ENCODE measurements around the gene MACROD2.

Gene MACROD2

GRCh38 chr20:15625981-15626380, 1630.7 kb downstream of the MACROD2 start:
- CTCF ChIA-PET: no interaction called here
- Mint-ChIP-seq H3K36me3 (no peaks in the 10 kb centered on the region), H3K27me3 (no peaks in the 10 kb centered on the region), H3K27ac (no peak overlapping the region), H3K4me3 (no peak overlapping the region), H3K9me3 (peaks cover 8% of the 10 kb centered on the region), H3K4me1 (no peaks in the 10 kb centered on the region)
- DNase-seq: no peak

DNA sequence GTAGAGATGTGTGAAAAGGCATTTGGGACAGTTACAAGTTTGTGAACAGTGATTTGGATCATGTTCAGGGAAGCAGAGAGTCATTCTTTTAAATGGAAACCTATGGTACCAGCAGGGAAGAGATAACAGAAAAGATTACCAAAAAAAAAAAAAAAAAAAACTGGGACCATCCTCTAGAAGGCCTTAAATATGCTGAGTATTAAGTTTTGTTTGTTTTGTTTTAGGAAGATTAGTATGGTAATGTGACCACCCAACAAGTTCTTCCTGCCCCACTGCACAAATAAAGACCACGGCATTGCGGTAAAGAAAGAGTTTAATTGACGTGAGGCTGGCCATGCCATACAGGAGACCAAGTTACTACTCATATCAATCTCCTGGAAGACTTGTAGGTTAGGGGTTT, 1631.8 kb downstream of the MACROD2 start:
- DNase-seq: no peak
- no peaks in the 10 kb centered on the region for H3K27me3 Mint-ChIP-seq
- H3K36me3 Mint-ChIP-seq: no peaks in the 10 kb centered on the region
- no peak overlapping the region for H3K27ac Mint-ChIP-seq
- no peaks in the 10 kb centered on the region for H3K4me1 Mint-ChIP-seq
- no peak overlapping the region for H3K4me3 Mint-ChIP-seq
- CTCF ChIA-PET: no interaction called here
- peaks cover 8% of the 10 kb centered on the region for H3K9me3 Mint-ChIP-seq

DNA sequence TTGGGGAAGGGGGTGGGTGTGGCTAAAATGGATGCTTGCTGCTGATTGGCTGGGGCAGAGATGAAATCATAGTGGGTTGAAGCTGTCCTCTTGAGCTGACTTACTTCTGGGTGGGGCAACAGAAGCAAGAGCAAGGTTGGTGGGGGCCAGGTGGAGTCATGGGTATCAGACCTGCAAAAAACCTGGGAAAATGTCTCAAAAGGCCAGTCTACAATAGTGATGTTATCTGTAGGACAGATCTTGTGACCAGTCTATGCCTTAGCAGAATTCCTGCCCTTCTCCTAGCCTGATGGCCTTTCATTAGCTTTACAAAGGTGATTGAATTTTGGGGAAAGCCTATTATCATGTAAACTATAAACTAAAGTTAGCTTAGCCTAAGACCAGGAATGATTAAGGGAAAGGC, 1632.2 kb downstream of the MACROD2 start:
- CTCF ChIA-PET: no interaction called here
- Mint-ChIP-seq H3K36me3 (no peaks in the 10 kb centered on the region), H3K4me3 (no peak overlapping the region), H3K27ac (no peak overlapping the region), H3K27me3 (no peaks in the 10 kb centered on the region), H3K4me1 (no peaks in the 10 kb centered on the region), H3K9me3 (peaks cover 8% of the 10 kb centered on the region)
- no peak for DNase-seq

DNA sequence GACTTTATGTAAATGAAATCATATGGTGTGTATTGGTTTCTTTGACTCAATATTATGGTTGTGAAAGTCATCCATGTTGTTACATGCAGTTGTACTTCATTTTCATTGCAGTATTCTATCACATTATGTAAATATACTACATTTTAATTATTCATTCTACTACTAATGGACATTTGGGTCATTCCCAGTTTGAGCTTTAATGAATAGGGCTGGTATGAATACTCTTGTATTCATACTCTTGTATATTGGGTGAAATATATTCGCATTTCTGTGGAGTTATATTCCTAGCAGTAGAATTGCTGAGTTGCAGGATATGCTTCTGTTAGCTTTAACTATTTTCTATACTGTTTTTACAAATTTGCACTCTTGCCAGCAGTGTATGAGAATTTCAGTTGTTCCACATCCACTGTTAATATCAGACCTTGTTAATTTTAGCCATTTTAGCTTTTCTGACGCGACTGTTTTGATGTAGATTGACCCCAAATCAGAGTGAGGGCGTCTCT, 1633.6 kb downstream of the MACROD2 start:
- no peaks in the 10 kb centered on the region for H3K4me1 Mint-ChIP-seq
- H3K4me3 Mint-ChIP-seq: no peak overlapping the region
- DNase-seq: no peak
- no peaks in the 10 kb centered on the region for H3K27me3 Mint-ChIP-seq
- CTCF ChIA-PET: no interaction called here
- H3K9me3 Mint-ChIP-seq: peaks cover 8% of the 10 kb centered on the region
- no peaks in the 10 kb centered on the region for H3K36me3 Mint-ChIP-seq
- H3K27ac Mint-ChIP-seq: no peak overlapping the region

- Mint-ChIP-seq H3K4me1 (no peaks in the 10 kb centered on the region), H3K27ac (no peak overlapping the region), H3K9me3 (peaks cover 4% of the 10 kb centered on the region), H3K27me3 (no peaks in the 10 kb centered on the region), H3K36me3 (no peaks in the 10 kb centered on the region), H3K4me3 (no peak overlapping the region)
- no peak for DNase-seq
- CTCF ChIA-PET: no interaction called here
Observed at GRCh38 chr20:15630360-15630759, 1635.0 kb downstream of the MACROD2 start.

GRCh38 chr20:15632680-15633079, 1637.4 kb downstream of the MACROD2 start:
- no peaks in the 10 kb centered on the region for H3K36me3 Mint-ChIP-seq
- CTCF ChIA-PET: no interaction called here
- H3K4me3 Mint-ChIP-seq: no peak overlapping the region
- DNase-seq: no peak
- H3K27me3 Mint-ChIP-seq: no peaks in the 10 kb centered on the region
- no peaks in the 10 kb centered on the region for H3K4me1 Mint-ChIP-seq
- no peak overlapping the region for H3K27ac Mint-ChIP-seq
- peaks cover 2% of the 10 kb centered on the region for H3K9me3 Mint-ChIP-seq

DNA sequence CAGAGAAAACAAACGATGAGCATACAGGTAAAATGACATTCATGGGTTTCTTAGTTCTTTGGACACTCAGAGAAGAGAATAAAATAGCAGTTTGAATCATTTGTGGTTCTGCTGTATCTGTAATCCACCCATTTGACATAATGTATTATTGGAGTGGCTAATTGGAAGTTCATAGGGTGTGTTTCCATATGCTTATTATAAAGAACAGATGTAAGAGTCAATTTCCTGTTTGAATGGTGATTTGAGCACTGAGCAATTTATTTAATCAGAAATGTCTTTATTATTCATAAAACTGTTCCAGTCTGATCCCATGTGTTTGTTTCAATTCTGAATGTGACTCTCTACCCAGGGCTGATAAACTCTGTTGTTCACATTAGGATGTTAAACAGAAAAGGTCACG, 1638.8 kb downstream of the MACROD2 start:
- Mint-ChIP-seq H3K36me3 (no peaks in the 10 kb centered on the region), H3K4me1 (no peaks in the 10 kb centered on the region), H3K4me3 (no peak overlapping the region), H3K27me3 (no peaks in the 10 kb centered on the region), H3K9me3 (peaks cover 2% of the 10 kb centered on the region), H3K27ac (no peak overlapping the region)
- CTCF ChIA-PET: no interaction called here
- DNase-seq: no peak

DNA sequence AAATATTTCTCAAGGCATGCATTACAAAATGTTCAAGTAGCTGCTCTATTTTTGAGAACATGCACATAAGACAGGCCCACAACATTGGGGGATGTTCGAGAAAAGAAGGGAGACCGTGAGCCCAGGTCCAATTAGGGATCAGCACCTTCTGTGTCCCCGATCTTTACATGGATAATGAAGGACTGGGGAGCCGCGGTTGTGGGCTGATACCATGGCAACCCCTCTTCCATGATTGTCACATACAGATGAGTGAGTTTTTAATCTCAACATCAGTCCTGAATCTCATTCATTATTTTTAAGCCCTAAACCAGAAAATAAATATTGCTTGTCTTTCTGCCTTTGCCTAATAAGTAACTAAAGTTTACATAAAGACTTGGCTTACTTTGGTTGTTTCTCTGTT, 1642.2 kb downstream of the MACROD2 start:
- no peak for DNase-seq
- Mint-ChIP-seq H3K4me3 (no peak overlapping the region), H3K27ac (no peak overlapping the region), H3K27me3 (no peaks in the 10 kb centered on the region), H3K36me3 (no peaks in the 10 kb centered on the region), H3K4me1 (no peaks in the 10 kb centered on the region), H3K9me3 (no peaks in the 10 kb centered on the region)
- CTCF ChIA-PET: interaction anchor here (1.2 kb wide), 1 partner anchor 17 kb away, joined by 4 read pairs; no protein-coding TSS in a partner anchor

GRCh38 chr20:15637950-15638754, 1642.8 kb downstream of the MACROD2 start:
- H3K9me3 Mint-ChIP-seq: peaks cover 3% of the 10 kb centered on the region
- no peak overlapping the region for H3K4me3 Mint-ChIP-seq
- no peaks in the 10 kb centered on the region for H3K4me1 Mint-ChIP-seq
- DNase-seq: no peak
- H3K36me3 Mint-ChIP-seq: no peaks in the 10 kb centered on the region
- CTCF ChIA-PET: interaction anchor here (1.2 kb wide), 1 partner anchor 16 kb away, joined by 4 read pairs; no protein-coding TSS in a partner anchor
- no peaks in the 10 kb centered on the region for H3K27me3 Mint-ChIP-seq
- no peak overlapping the region for H3K27ac Mint-ChIP-seq

GRCh38 chr20:15638816-15639215, 1643.5 kb downstream of the MACROD2 start:
- Mint-ChIP-seq H3K27me3 (no peaks in the 10 kb centered on the region), H3K4me1 (no peaks in the 10 kb centered on the region), H3K36me3 (no peaks in the 10 kb centered on the region), H3K27ac (no peak overlapping the region), H3K9me3 (peaks cover 4% of the 10 kb centered on the region), H3K4me3 (no peak overlapping the region)
- DNase-seq: no peak
- CTCF ChIA-PET: interaction anchor here (1.2 kb wide), 1 partner anchor 15 kb away, joined by 4 read pairs; no protein-coding TSS in a partner anchor

DNA sequence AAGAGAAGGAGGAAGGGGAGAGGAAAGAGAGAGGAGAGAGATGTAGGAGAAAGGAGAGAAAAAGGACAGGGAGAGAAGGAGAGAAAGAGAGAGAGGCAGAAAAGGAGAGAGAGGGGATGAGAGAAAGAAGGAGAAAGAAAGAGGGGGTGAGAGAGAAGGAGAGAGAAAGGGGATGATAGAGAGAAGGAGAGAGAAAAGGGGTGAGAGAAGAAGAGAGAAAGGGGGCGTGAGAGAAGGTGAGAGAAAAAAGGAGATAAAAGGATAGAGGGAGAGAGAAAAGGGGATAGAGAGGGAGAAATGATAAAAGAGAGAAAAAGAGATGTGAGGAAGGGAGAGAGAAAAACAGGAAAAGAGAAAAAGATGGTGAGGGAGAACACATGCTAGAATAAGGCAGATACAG, 1644.5 kb downstream of the MACROD2 start:
- no peaks in the 10 kb centered on the region for H3K36me3 Mint-ChIP-seq
- no peak for DNase-seq
- H3K27me3 Mint-ChIP-seq: no peaks in the 10 kb centered on the region
- H3K9me3 Mint-ChIP-seq: peaks cover 4% of the 10 kb centered on the region
- H3K4me1 Mint-ChIP-seq: no peaks in the 10 kb centered on the region
- no peak overlapping the region for H3K27ac Mint-ChIP-seq
- no peak overlapping the region for H3K4me3 Mint-ChIP-seq
- CTCF ChIA-PET: no interaction called here

DNA sequence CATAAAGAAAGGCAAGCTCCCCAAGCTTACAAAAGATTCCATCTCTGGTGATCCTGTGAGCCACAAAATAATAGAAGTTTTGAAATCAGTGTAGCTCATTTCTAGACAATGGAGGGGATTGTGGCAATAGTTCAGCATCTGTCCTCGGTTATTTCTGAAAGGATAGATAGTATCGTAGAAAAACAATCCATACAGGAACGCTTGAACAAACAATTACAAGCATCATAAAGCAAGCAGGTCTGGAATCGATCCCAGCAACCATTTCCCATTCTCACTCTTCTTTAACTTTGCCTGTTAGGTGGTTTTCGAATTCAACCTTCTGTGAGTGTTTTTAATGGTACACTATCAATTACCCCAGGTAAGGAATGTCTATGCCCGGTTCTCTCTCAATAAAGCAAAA, 1646.8 kb downstream of the MACROD2 start:
- no peak overlapping the region for H3K27ac Mint-ChIP-seq
- no peaks in the 10 kb centered on the region for H3K4me1 Mint-ChIP-seq
- peaks cover 12% of the 10 kb centered on the region for H3K9me3 Mint-ChIP-seq
- DNase-seq: no peak
- CTCF ChIA-PET: no interaction called here
- no peak overlapping the region for H3K4me3 Mint-ChIP-seq
- H3K27me3 Mint-ChIP-seq: no peaks in the 10 kb centered on the region
- no peaks in the 10 kb centered on the region for H3K36me3 Mint-ChIP-seq

- Mint-ChIP-seq H3K9me3 (peaks cover 13% of the 10 kb centered on the region), H3K36me3 (no peaks in the 10 kb centered on the region), H3K27ac (no peak overlapping the region), H3K27me3 (no peaks in the 10 kb centered on the region), H3K4me3 (no peak overlapping the region), H3K4me1 (no peaks in the 10 kb centered on the region)
- no peak for DNase-seq
- CTCF ChIA-PET: no interaction called here
Observed at GRCh38 chr20:15642676-15643075, 1647.4 kb downstream of the MACROD2 start.

DNA sequence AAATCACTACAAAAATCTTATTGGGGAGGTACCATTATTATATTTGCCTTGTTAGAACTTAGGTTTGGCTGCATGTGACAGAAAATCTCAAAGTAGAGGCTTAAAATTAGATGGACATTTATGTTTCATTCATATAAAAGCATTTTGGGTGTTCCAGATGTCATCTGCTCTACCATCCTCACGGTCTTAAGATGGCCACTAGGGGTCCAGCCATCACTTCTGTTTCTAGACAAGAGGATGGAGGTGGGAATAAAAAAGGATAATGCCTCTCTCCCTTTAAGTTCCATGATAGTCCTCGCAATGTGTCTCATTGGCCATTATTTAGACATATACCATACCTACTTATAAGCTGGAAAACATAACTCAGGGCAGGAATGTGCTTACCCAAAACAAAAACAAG, 1648.4 kb downstream of the MACROD2 start:
- no peaks in the 10 kb centered on the region for H3K36me3 Mint-ChIP-seq
- H3K9me3 Mint-ChIP-seq: peaks cover 15% of the 10 kb centered on the region
- H3K4me1 Mint-ChIP-seq: no peaks in the 10 kb centered on the region
- no peak overlapping the region for H3K4me3 Mint-ChIP-seq
- no peak overlapping the region for H3K27ac Mint-ChIP-seq
- H3K27me3 Mint-ChIP-seq: no peaks in the 10 kb centered on the region
- no peak for DNase-seq
- CTCF ChIA-PET: interaction anchor here (1.2 to 1.3 kb wide), 2 partner anchors 11 to 25 kb away, joined by 3 to 5 read pairs; no protein-coding TSS in a partner anchor

DNA sequence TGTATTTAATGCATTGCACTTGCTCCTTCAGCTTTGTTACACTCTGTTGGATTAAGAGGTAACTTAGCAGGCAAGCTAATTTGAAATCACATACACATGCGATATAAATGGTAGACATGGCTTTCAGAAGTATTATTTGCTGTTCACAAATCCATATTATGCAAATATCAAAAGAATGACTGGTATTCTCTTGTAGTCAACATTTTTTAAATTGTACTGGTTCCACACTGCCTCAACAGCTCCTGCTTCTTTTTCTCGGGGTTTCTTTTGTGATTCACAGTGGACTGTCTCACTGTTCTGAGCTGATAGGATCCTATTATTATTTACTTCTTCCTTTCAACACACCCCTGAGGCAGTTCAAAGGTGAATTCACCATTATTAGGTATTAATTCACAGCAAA, 1650.5 kb downstream of the MACROD2 start:
- no peaks in the 10 kb centered on the region for H3K27me3 Mint-ChIP-seq
- no peaks in the 10 kb centered on the region for H3K36me3 Mint-ChIP-seq
- H3K9me3 Mint-ChIP-seq: peaks cover 15% of the 10 kb centered on the region
- CTCF ChIA-PET: no interaction called here
- H3K4me3 Mint-ChIP-seq: no peak overlapping the region
- no peaks in the 10 kb centered on the region for H3K4me1 Mint-ChIP-seq
- no peak overlapping the region for H3K27ac Mint-ChIP-seq
- DNase-seq: no peak

Data from activated naive CD4-positive, alpha-beta T cell treated with anti-CD3 and anti-CD28 coated beads, Interleukin-2, amount 10 ng/mL, durations not matched to agents 7 days and 5 days (primary cell).